GM18909 (cell line): Measurements from ENCODE around the gene PGGHG.

Source experiments
- ATAC-seq: cut with Tn5 transposase; IDR thresholded peaks from one replicate; pipeline ENCODE4 v1.9.1; 2021; ENCODE audit warnings: mild to moderate bottlenecking; ENCODE audit not compliant: unreplicated experiment, poor library complexity

The PGGHG gene

GRCh38 chr11:268716-269145, 20.2 kb upstream of the PGGHG start:
- ATAC-seq, result peak; percentile 50

- peak; percentile 72 for ATAC-seq
Observed at GRCh38 chr11:269146-269890, 19.6 kb upstream of the PGGHG start.

GRCh38 chr11:270451-271318, 18.2 kb upstream of the PGGHG start:
- ATAC-seq, result no peak

- no peak for ATAC-seq
Observed at GRCh38 chr11:271319-271715, 17.6 kb upstream of the PGGHG start.

GRCh38 chr11:272195-272930, 16.6 kb upstream of the PGGHG start:
- no peak for ATAC-seq

GRCh38 chr11:272931-273198, 16.1 kb upstream of the PGGHG start:
- no peak for ATAC-seq

- ATAC-seq, result no peak
Observed at GRCh38 chr11:276219-276618, 12.7 kb upstream of the PGGHG start.

GRCh38 chr11:278001-278951, 10.7 kb upstream of the PGGHG start, which contains the start of gene NLRP6:
Gene NLRP6 (plus strand): TSS chr11:278407. CDS start chr11:278570, 163 bp downstream.
- ATAC-seq, result no peak

GRCh38 chr11:279040-279965, 9.6 kb upstream of the PGGHG start:
- no peak for ATAC-seq

- no peak for ATAC-seq
Observed at GRCh38 chr11:279966-280705, 8.8 kb upstream of the PGGHG start.

GRCh38 chr11:280706-281485, 8.0 kb upstream of the PGGHG start:
- ATAC-seq, result no peak

- ATAC-seq, result no peak
Observed at GRCh38 chr11:281486-282161, 7.3 kb upstream of the PGGHG start.

- no peak for ATAC-seq
Observed at GRCh38 chr11:282171-282570, 6.8 kb upstream of the PGGHG start.

GRCh38 chr11:282630-283360, 6.1 kb upstream of the PGGHG start:
- no peak for ATAC-seq

GRCh38 chr11:283405-284104, 5.4 kb upstream of the PGGHG start:
- ATAC-seq, result no peak
